Fibroblast of lung (primary cell): Measurements from ENCODE around the gene TOPORS. TPM values are rescaled to one million over a fixed set of nuclear protein-coding genes. Genes with fewer than 3 reads are reported as not detected.

Experiments used
- DNase-seq, 2 donors: peaks; one replicate each; pipeline versions ENCODE4 v3.0.0 to v3.0.0-alpha.2; 2010; ENCODE audit warnings: low read depth in 2 of 2
- H2AFZ ChIP-seq: 2 replicates; pipeline ENCODE4 v1.5.1; 2012; ENCODE audit warnings: low read length, control low read depth, inconsistent platforms
- H3K27ac ChIP-seq: 2 replicates; pipeline ENCODE4 v1.5.1; 2011; ENCODE audit warnings: low read length, control low read depth; ENCODE audit not compliant: insufficient read depth
- H3K27me3 ChIP-seq: 2 replicates; pipeline ENCODE4 v1.5.1; 2011; ENCODE audit warnings: mild to moderate bottlenecking, low read length; ENCODE audit not compliant: control insufficient read depth, insufficient read depth
- H3K36me3 ChIP-seq: 2 replicates; pipeline ENCODE4 v1.5.1; 2011; ENCODE audit warnings: low read length; ENCODE audit not compliant: control insufficient read depth, insufficient read depth
- H3K4me1 ChIP-seq: 2 replicates; pipeline ENCODE4 v1.5.1; 2011; ENCODE audit warnings: low read length; ENCODE audit not compliant: control insufficient read depth, insufficient read depth; ENCODE audit errors: extremely low read depth
- H3K4me2 ChIP-seq: 2 replicates; pipeline ENCODE4 v1.5.1; 2011; ENCODE audit warnings: low read length, control low read depth; ENCODE audit not compliant: insufficient read depth; ENCODE audit errors: extremely low read depth
- H3K4me3 ChIP-seq, 4 experiments: fragments of 200-600 bp in 1 of 4; sonication (generic) in 1 of 4; replicated peaks in 1 of 4; 2 replicates each; pipeline ENCODE4 v1.5.1; 2011 to 2016; ENCODE audit warnings: low read length in 4 of 4, low read depth in 3 of 4, mild to moderate bottlenecking in 3 of 4, control low read depth in 2 of 4, inconsistent platforms in 1 of 4, mixed read lengths in 1 of 4; ENCODE audit not compliant: insufficient read depth in 1 of 4; ENCODE audit errors: control extremely low read depth in 1 of 4
- H3K79me2 ChIP-seq: 2 replicates; pipeline ENCODE4 v1.5.1; 2012; ENCODE audit warnings: mild to moderate bottlenecking, low read length, inconsistent platforms; ENCODE audit not compliant: control insufficient read depth, insufficient read depth
- H3K9ac ChIP-seq: 2 replicates; pipeline ENCODE4 v1.5.1; 2011; ENCODE audit warnings: mild to moderate bottlenecking, low read length, control low read depth; ENCODE audit not compliant: insufficient read depth
- H3K9me3 ChIP-seq: 2 replicates; pipeline ENCODE4 v1.5.1; 2012; ENCODE audit warnings: low read depth, low read length; ENCODE audit not compliant: control insufficient read depth, insufficient read depth
- H4K20me1 ChIP-seq: 2 replicates; pipeline ENCODE4 v1.5.1; 2011; ENCODE audit warnings: low read length; ENCODE audit not compliant: control insufficient read depth, insufficient read depth; ENCODE audit errors: extremely low read depth
- CTCF ChIP-seq, 2 donors: IDR thresholded peaks in 1 of 2; conservative IDR thresholded peaks in 1 of 2; 1 replicate in 1 of 2; 2 replicates in 1 of 2; pipeline ENCODE4 v1.5.1; 2011 to 2012; ENCODE audit warnings: low read length in 2 of 2, control low read depth in 1 of 2, inconsistent platforms in 1 of 2, low read depth in 1 of 2, mild to moderate bottlenecking in 1 of 2
- EZH2 ChIP-seq: IDR thresholded peaks from 2 replicates; pipeline ENCODE4 v1.5.1; 2012; ENCODE audit warnings: low read length, control low read depth, mild to moderate bottlenecking; ENCODE audit errors: missing control alignments
- polyA plus RNA-seq, 2 donors: library from polyadenylated mRNA; depleted of rRNA in 1 of 2; stranded (reverse) in 1 of 2; unstranded in 1 of 2; fragments of >200 nt; gene quantifications; 2 replicates each; pipeline ENCODE4 v1.2.1, GENCODE V29; 2011 to 2012; ENCODE audit warnings: missing spikeins in 1 of 2
- total RNA-seq: library from RNA; depleted of rRNA; stranded (reverse); fragments of >200 nt; gene quantifications from 2 replicates; pipeline ENCODE4 v1.2.1, GENCODE V29; 2014

Gene TOPORS
- total and polyA plus RNA-seq, 2 donors (not counting 1 experiment from before 2014, with no cell fraction given): 20.2 to 32.0 TPM

- no peaks in the 10 kb centered on the region for H3K9me3 ChIP-seq
- H3K4me2 ChIP-seq: no peak overlapping the region
- no peak for DNase-seq
- H3K4me3 ChIP-seq: no peak overlapping the region
- H3K9ac ChIP-seq: no peak overlapping the region
- H3K27ac ChIP-seq: no peak overlapping the region
- H3K4me1 ChIP-seq: no peaks in the 10 kb centered on the region
- no peaks in the 10 kb centered on the region for H3K27me3 ChIP-seq
- H2AFZ ChIP-seq: no peak overlapping the region
- H3K79me2 ChIP-seq: peaks cover 1% of the 10 kb centered on the region
- TF ChIP-seq EZH2 (no peak), CTCF (conservative IDR thresholded peaks at IDR 0.05 in 1 of 2, IDR thresholded peaks at IDR 0.05 in 1 of 2; ENCODE audit: low read depth in 1 of 2, low read length in 2 of 2) (no peak)
- H3K36me3 ChIP-seq: no peaks in the 10 kb centered on the region
- H4K20me1 ChIP-seq: no peaks in the 10 kb centered on the region
Observed at GRCh38 chr9:32558408-32558934, 6.1 kb upstream of the TOPORS start.

GRCh38 chr9:32554591-32554990, 2.2 kb upstream of the TOPORS start:
- H3K4me1 ChIP-seq: no peaks in the 10 kb centered on the region
- H3K4me3 ChIP-seq: no peak overlapping the region
- TF ChIP-seq CTCF (conservative IDR thresholded peaks at IDR 0.05 in 1 of 2, IDR thresholded peaks at IDR 0.05 in 1 of 2; ENCODE audit: low read depth in 1 of 2, low read length in 2 of 2) (no peak), EZH2 (no peak)
- no peaks in the 10 kb centered on the region for H4K20me1 ChIP-seq
- no peak overlapping the region for H3K27ac ChIP-seq
- H3K9me3 ChIP-seq: no peaks in the 10 kb centered on the region
- no peak overlapping the region for H3K4me2 ChIP-seq
- H3K79me2 ChIP-seq: peaks cover 23% of the 10 kb centered on the region
- H2AFZ ChIP-seq: no peak overlapping the region
- no peak for DNase-seq
- no peaks in the 10 kb centered on the region for H3K36me3 ChIP-seq
- H3K27me3 ChIP-seq: no peaks in the 10 kb centered on the region
- no peak overlapping the region for H3K9ac ChIP-seq

- peak in 1 of 2 donors; percentile 41 for DNase-seq
- H3K27ac ChIP-seq: no peak overlapping the region
- TF ChIP-seq EZH2 (no peak), CTCF (conservative IDR thresholded peaks at IDR 0.05 in 1 of 2, IDR thresholded peaks at IDR 0.05 in 1 of 2; ENCODE audit: low read depth in 1 of 2, low read length in 2 of 2) (no peak)
- H3K36me3 ChIP-seq: no peaks in the 10 kb centered on the region
- H3K4me2 ChIP-seq: no peak overlapping the region
- H3K4me3 ChIP-seq: no peak overlapping the region
- H3K79me2 ChIP-seq: peaks cover 28% of the 10 kb centered on the region
- H3K4me1 ChIP-seq: no peaks in the 10 kb centered on the region
- no peak overlapping the region for H3K9ac ChIP-seq
- H3K27me3 ChIP-seq: no peaks in the 10 kb centered on the region
- H4K20me1 ChIP-seq: no peaks in the 10 kb centered on the region
- no peaks in the 10 kb centered on the region for H3K9me3 ChIP-seq
- no peak overlapping the region for H2AFZ ChIP-seq
Observed at GRCh38 chr9:32554107-32554506, 1.7 kb upstream of the TOPORS start.
